Measurements from ENCODE around the gene CCL4L2. TPM values are rescaled to one million over a fixed set of nuclear protein-coding genes. Genes with fewer than 3 reads are reported as not detected.
"Not testable (repeated sequence)": the region's sequence is repeated elsewhere in the genome, so short reads cannot be mapped to it uniquely, and the experiment has no call there.

The CCL4L2 gene
- total RNA-seq, 1 donor from 2014 or later: 1.3 TPM

DNA sequence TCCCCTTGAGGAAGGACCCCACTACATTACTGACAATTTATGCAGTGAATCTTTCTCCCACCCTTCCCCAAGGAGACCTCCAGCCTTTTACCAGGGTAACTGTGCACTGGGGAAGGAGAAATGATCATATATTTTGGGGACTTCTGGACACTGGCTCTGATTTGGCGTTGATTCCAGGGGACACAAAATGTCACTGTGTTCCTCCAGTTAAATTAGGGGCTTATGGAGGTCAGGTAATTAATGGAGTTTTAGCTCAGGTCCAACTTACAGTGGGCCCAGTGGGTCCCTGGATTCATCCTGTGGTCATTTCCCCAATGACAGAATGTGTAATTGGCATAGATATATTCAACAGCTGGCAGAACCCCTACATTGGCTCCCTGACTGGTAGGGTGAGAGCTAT lies 8.7 kb downstream of the CCL4L2 start:
- H3K9me3 Mint-ChIP-seq; DNase-seq (ENCODE audit: low spot score); H3K27ac Mint-ChIP-seq; H3K4me3 Mint-ChIP-seq (ENCODE audit: low read depth); H3K36me3 Mint-ChIP-seq (ENCODE audit: low read depth); intact Hi-C loops (cut with micrococcal nuclease); H3K4me1 Mint-ChIP-seq (ENCODE audit: low read depth): not testable (repeated sequence)
- peaks cover 11% of the 10 kb centered on the region for H3K27me3 Mint-ChIP-seq (ENCODE audit: low read depth)

- H3K9me3 Mint-ChIP-seq; DNase-seq (ENCODE audit: low spot score); intact Hi-C loops (cut with micrococcal nuclease); H3K36me3 Mint-ChIP-seq (ENCODE audit: low read depth); H3K4me1 Mint-ChIP-seq (ENCODE audit: low read depth); H3K27ac Mint-ChIP-seq; H3K4me3 Mint-ChIP-seq (ENCODE audit: low read depth); H3K27me3 Mint-ChIP-seq (ENCODE audit: low read depth): not testable (repeated sequence)
These were observed 10.1 kb downstream of the CCL4L2 start for GRCh38 chr17:36220737-36221580.

DNA sequence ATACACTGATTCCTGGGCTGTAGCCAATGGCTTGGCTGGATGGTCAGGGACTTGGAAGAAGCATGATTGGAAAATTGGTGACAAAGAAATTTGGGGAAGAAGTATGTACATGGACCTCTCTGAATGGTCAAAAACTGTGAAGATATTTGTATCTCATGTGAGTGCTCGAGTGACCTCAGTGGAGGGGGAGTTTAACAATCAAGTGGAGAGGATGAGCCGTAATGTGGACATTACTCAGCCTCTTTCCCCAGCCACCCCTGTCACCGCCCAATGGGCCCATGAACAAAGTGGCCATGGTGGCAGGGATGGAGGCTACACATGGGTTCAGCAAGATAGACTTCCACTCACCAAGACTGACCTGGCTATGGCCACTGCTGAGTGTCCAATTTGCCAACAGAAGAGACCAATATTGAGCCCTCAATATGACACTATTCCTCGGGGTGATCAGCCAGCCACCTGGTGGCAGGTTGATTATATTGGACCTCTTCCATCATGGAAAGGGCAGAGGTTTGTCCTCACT lies 10.8 kb downstream of the CCL4L2 start:
- H3K9me3 Mint-ChIP-seq; H3K27ac Mint-ChIP-seq; H3K4me3 Mint-ChIP-seq (ENCODE audit: low read depth); intact Hi-C loops (cut with micrococcal nuclease); H3K27me3 Mint-ChIP-seq (ENCODE audit: low read depth); H3K36me3 Mint-ChIP-seq (ENCODE audit: low read depth); DNase-seq (ENCODE audit: low spot score); H3K4me1 Mint-ChIP-seq (ENCODE audit: low read depth): not testable (repeated sequence)

DNA sequence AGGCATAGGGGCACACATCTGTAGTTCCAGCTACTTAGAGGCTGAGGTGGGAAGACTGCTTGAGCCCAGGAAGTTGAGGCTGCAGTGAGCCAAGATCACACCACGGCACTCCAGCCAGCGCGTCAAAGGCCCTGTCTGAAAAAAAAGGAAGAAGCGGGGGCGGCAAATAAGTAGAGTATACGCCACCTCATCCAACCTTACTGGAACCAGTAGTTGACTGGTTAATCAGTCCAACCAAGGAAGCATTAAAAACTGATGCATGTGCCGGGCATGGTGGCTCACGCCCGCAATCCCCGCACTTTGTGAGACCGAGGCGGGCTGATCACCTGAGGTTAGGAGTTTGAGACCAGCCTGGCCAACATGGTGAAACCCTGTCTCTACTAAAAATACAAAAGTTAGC lies 12.1 kb downstream of the CCL4L2 start:
- H3K4me3 Mint-ChIP-seq (ENCODE audit: low read depth); intact Hi-C loops (cut with micrococcal nuclease); H3K9me3 Mint-ChIP-seq; DNase-seq (ENCODE audit: low spot score); H3K27me3 Mint-ChIP-seq (ENCODE audit: low read depth); H3K27ac Mint-ChIP-seq; H3K4me1 Mint-ChIP-seq (ENCODE audit: low read depth); H3K36me3 Mint-ChIP-seq (ENCODE audit: low read depth): not testable (repeated sequence)

- not testable (repeated sequence) for H3K36me3 Mint-ChIP-seq (ENCODE audit: low read depth)
These were observed 18.8 kb downstream of the CCL4L2 start for GRCh38 chr17:36229644-36230043.

GRCh38 chr17:36242046-36242445 lies 31.2 kb downstream of the CCL4L2 start:
- H3K4me3 Mint-ChIP-seq (ENCODE audit: low read depth); H3K9me3 Mint-ChIP-seq; DNase-seq (ENCODE audit: low spot score); H3K27me3 Mint-ChIP-seq (ENCODE audit: low read depth); H3K27ac Mint-ChIP-seq; intact Hi-C loops (cut with micrococcal nuclease); H3K4me1 Mint-ChIP-seq (ENCODE audit: low read depth); H3K36me3 Mint-ChIP-seq (ENCODE audit: low read depth): not testable (repeated sequence)

More at GRCh38 chr17:36229644-36230043, 18.8 kb downstream of the CCL4L2 start:
- H3K4me1 Mint-ChIP-seq (ENCODE audit: low read depth); H3K27me3 Mint-ChIP-seq (ENCODE audit: low read depth); H3K9me3 Mint-ChIP-seq; DNase-seq (ENCODE audit: low spot score); H3K4me3 Mint-ChIP-seq (ENCODE audit: low read depth); intact Hi-C loops (cut with micrococcal nuclease); H3K27ac Mint-ChIP-seq: not testable (repeated sequence)

Other genes with a start within 250 kb of the CCL4L2 start
- gene CCL16, start 229.6 kb upstream of the CCL4L2 start, total RNA-seq: not detected in 2 replicates
- not detected in 2 replicates for gene CCL14, start 224.3 kb upstream of the CCL4L2 start, total RNA-seq
- not detected in 2 replicates for gene CCL15, start 209.5 kb upstream of the CCL4L2 start, total RNA-seq
- not detected in 2 replicates for gene CCL23, start 193.1 kb upstream of the CCL4L2 start, total RNA-seq
- gene CCL18, start 146.8 kb upstream of the CCL4L2 start, total RNA-seq: not detected in 2 replicates
- 218 and 222 TPM in 2 replicates for gene CCL3, start 120.9 kb upstream of the CCL4L2 start, total RNA-seq
- gene CCL4, start 107.2 kb upstream of the CCL4L2 start, total RNA-seq: 136 and 150 TPM in 2 replicates
- gene TBC1D3B, start 34.4 kb upstream of the CCL4L2 start, total RNA-seq: 10.0 and 10.8 TPM in 2 replicates
- gene CCL3L1, start 14.3 kb upstream of the CCL4L2 start, total RNA-seq: 1.6 and 1.8 TPM in 2 replicates
- gene TBC1D3I, start 53.5 kb downstream of the CCL4L2 start, total RNA-seq: 1.1 and 1.2 TPM in 2 replicates
- not detected in 2 replicates for gene TBC1D3G, start 112.8 kb downstream of the CCL4L2 start, total RNA-seq
- not detected in 2 replicates for gene TBC1D3H, start 177.4 kb downstream of the CCL4L2 start, total RNA-seq

Data from activated T-helper 2 cell treated with anti-CD3 and anti-CD28 coated beads, Interferon-gamma antibody, Interleukin-2, Interleukin-4, amounts not matched to agents 10 μg/mL and 5 μg/mL and 100 μg/mL, durations not matched to agents 14 hours and 24 hours and 36 hours (primary cell).